HG03460 (cell line): ENCODE results near the gene STEAP1B.
A peak's percentile ranks its signal among the peaks of the same experiment; 100 is the strongest.
"Not testable (repeated sequence)": the region's sequence is repeated elsewhere in the genome, so short reads cannot be mapped to it uniquely, and the experiment has no call there.

ENCODE experiments used
- ATAC-seq: cut with Tn5 transposase; IDR thresholded peaks from one replicate; pipeline ENCODE4 v1.9.1; 2021; ENCODE audit not compliant: unreplicated experiment

STEAP1B gene

DNA sequence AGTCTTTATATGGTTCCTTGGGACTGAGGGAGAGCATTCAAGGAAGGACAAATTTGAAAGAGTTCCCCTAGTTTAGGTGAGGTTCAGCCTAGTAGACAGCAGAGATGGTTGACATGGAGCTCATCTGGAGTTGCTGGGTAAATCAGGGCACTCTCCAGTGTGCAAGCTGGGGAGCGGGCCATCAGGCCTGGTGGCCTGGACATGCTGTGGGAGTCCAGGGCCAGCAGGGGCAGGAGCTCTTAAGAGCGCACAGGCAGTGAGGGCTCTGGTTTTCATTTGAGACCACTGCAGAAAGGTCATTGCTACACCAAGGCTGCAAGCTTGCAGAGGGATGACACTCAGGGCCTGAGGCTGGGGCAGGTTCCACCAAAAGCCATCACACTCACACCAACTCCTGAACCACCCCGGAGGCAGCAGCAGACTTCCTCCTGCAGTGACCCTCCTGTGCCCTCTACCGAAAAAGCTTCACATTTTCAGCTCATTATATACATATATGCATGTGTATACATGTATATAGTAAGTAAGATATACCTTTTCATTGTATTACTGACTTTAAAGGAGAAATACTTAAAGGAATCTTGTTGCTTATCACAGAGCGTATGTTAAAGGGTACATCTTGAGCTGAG lies 39.5 kb downstream of the STEAP1B start:
- no peak for ATAC-seq

DNA sequence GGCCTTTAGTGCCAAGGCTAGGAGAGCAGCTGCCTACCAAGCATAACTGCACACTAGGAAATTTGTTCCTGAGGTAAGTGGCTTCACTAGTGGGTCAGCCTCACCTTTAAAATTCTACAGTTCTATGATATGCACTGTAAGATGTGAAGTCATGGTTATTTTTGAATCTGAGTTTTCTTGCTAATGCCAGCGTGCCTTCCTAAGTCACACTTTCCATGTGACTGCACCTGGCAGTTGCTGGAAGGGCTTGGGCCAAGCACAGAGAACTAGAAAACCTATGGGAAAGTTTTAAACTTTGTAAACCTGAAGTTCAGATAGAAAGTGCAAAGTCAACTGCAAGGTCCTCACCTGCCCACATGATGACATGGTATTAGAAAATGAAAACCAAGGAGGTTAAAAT lies 42.5 kb downstream of the STEAP1B start:
- ATAC-seq: no peak

GRCh38 chr7:22454446-22454845 lies 45.5 kb downstream of the STEAP1B start:
- ATAC-seq: no peak

- no peak for ATAC-seq
These were observed 46.9 kb downstream of the STEAP1B start for GRCh38 chr7:22452960-22453558.

DNA sequence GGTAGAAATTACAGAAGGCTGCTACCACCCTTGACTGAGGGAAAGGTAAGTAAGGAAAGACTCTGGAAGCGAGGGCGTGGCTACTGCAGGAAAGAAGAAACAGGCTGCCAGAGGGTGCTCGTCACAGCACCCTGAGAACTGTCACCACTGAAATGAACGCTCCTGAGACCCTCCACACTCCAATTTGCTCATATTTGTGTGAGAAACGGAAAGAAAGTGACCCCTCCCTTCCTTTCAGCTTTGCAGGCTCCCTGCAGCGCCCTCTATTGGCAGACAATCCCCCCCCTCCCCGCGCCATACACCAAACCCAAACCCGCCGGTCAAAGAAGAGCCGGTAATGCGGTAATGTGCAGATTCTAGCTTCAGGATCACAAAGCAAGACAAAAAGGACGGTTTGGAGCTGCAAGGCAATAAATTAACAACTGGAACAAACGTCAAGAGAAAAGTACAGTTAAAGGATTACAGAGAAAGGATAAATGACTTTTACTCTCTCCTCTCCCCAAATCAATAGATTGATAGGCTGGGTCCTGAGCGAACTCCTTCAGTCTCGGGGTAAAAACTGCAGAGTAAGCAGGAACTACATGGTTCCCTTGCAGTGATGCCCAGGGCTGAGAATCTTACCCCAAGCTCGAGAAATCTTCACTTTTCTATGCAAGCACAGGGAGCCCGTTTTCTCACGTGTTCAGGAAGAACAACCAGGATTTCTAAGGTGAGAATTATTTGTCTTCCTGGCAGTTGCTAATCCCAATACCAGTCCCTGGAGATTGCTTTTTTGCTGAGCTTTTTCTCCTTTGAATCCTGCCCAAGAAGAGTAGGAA lies 47.6 kb downstream of the STEAP1B start:
- ATAC-seq: no peak

DNA sequence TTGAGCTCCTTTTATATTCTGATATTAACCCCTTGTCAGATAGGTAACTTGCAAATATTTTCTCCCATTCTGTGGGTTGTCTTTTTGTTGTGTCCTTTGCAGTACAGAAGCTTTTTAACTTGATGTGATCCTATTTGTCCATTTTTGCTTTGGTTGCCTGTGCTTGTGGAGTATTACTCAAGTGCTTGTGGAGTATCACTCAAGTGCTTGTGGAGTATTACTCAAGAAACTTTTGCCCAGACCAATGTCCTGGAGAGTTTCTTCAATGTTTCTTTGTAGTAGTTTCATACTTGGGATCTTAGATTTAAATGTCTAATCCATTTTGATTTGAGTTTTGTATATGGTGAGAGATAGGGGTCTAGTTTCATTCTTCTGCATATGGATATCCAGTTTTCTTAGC lies 50.0 kb downstream of the STEAP1B start:
- not testable (repeated sequence) for ATAC-seq

DNA sequence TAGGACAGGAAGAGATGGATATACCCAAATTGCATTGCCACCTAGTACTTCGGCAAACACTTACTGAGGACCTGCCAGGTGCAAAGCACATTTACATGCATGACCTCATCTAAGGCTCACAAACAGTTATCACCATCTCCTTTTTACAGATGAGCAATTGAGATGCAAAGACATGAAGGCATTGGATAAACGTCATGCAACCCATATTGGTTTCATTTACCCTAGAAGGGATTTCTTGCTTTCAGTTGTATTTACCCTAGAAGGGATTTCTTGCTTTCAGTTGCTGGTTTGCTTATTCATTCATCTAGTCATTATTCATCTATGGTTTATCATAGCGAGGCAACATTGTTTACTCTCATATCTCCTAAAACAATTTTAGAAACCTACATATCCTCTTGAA lies 52.2 kb downstream of the STEAP1B start:
- ATAC-seq: peak; percentile 68

DNA sequence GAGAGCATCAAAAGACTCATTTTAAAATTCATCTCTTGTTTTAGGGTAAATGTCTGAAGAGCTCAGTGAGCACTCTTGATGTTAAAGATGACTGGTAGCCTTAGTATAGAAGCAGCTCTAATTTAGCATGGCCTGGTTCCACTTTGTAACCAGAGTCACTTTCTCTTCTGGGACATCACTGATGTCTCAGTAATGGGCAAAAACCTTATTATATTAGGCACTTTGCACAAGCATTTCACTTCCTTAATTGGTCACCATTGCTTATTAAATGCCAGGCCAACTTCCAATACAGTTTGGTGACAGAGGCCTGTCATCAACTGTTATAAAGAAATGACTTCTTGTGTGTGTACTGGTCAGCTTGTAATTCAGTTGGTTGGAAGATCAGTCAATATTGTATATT lies 53.0 kb downstream of the STEAP1B start:
- ATAC-seq: no peak

DNA sequence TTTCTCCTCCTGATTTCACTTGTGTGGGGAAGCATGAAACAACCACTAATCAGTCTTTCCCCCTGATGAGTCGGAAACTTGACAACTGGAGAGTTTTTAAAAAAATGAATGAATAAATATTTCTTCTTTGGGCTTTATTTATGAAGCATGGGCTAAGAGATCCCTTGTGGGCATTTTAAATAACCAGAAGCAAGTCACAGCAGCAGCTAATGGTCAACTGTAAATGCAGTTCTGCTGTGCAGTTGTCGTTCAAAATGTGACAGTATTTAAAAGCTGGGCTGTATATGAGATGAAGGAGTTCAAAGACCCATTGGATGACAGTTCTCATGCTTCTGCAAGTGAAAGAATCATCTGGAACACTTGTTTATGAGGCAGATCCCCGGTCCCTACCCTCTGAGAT lies 54.1 kb downstream of the STEAP1B start:
- ATAC-seq: no peak

- peak; percentile 41 for ATAC-seq
These were observed 54.7 kb downstream of the STEAP1B start for GRCh38 chr7:22445140-22445743.

- ATAC-seq: no peak
These were observed 55.6 kb downstream of the STEAP1B start for GRCh38 chr7:22444181-22444971.

- ATAC-seq: no peak
These were observed 56.4 kb downstream of the STEAP1B start for GRCh38 chr7:22443370-22444180.

DNA sequence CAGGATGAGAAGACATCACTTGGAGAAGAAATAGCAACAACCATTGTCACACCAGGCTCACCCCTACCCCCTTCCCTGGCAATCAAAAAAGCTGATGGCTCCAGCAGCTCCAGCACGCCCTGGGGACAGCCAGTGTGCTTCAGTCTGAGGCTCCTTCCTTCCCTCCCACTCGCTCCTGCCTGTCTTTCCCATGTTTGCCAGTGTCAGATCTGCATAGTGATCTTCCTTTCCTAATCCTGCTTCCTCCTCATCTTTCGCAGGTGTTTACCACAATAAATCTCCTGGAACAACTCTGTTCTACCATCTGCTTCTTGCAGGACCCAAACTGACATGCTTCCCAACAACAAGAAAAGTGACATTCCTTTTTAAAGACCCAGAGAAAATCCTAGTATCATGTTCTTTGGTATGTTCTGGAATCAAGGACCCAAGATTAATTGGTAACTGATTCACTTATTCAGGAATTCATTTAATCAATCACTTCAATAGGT lies 57.1 kb downstream of the STEAP1B start:
- ATAC-seq: no peak

GRCh38 chr7:22442187-22442881 lies 57.7 kb downstream of the STEAP1B start:
- no peak for ATAC-seq

DNA sequence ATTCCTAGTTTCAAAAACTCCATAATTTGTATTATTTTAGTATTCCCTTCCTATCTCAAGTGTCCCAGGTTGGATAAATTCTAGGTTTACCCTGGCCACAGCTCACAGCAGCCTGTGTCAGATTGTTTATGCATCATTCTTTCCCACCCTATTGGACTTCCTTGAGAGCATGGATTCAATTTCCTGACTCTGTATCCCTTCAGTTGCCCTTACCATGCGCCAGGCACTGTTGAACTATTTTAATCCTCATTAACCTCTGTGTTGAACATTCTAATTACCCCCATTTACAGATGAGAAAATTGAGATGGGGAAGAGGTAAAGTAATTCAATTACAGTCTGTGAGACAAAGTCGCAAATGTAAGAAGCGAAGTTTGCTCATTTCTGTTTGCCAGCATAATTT lies 58.8 kb downstream of the STEAP1B start:
- ATAC-seq: no peak

- ATAC-seq: peak; percentile 56
These were observed 61.0 kb downstream of the STEAP1B start for GRCh38 chr7:22438994-22439393.

GRCh38 chr7:22436552-22436951 lies 63.4 kb downstream of the STEAP1B start:
- not testable (repeated sequence) for ATAC-seq

DNA sequence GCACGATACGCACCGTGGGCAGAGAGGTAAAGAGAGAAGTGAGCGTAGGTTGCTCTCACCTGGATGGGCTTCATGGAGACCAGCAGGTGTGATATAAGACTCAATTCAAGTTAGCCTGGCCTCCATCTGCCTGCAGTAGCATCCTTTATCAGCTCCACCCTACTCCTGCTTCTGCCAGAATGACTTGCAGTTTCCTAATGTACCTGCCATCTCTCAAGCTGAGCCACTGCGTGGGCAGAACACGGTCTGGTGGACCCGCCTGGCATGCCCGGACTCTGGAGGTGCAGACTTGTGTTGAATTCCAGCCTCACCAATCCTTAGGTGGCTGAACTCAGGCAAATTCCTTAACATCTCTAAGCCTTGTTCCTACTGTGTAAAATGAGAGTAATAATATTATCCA lies 64.3 kb downstream of the STEAP1B start:
- ATAC-seq: no peak

GRCh38 chr7:22435105-22435504 lies 64.9 kb downstream of the STEAP1B start:
- ATAC-seq: peak; percentile 70
